ENCODE measurements around the gene ATP9A.
A peak's percentile ranks its signal among the peaks of the same experiment; 100 is the strongest.
"Not testable (repeated sequence)": the region's sequence is repeated elsewhere in the genome, so short reads cannot be mapped to it uniquely, and the experiment has no call there.

Gene ATP9A

GRCh38 chr20:51687108-51687507, 81.1 kb downstream of the ATP9A start:
- no peak for DNase-seq

GRCh38 chr20:51685494-51685893, 82.7 kb downstream of the ATP9A start:
- DNase-seq, result not testable (repeated sequence)

GRCh38 chr20:51680067-51680749, 88.0 kb downstream of the ATP9A start:
- no peak for DNase-seq

- no peak for DNase-seq
Measured at GRCh38 chr20:51679254-51679921, 88.8 kb downstream of the ATP9A start.

GRCh38 chr20:51678026-51678697, 90.0 kb downstream of the ATP9A start:
- DNase-seq, result no peak

- DNase-seq, result no peak
Measured at GRCh38 chr20:51668947-51669346, 99.2 kb downstream of the ATP9A start.

GRCh38 chr20:51668515-51668914, 99.7 kb downstream of the ATP9A start:
- no peak for DNase-seq

- no peak for DNase-seq
Measured at GRCh38 chr20:51667491-51667890, 100.7 kb downstream of the ATP9A start.

GRCh38 chr20:51667002-51667408, 101.2 kb downstream of the ATP9A start:
- no peak for DNase-seq

- no peak for DNase-seq
Measured at GRCh38 chr20:51666126-51666525, 102.1 kb downstream of the ATP9A start.

- no peak for DNase-seq
Measured at GRCh38 chr20:51665543-51666118, 102.6 kb downstream of the ATP9A start.

- DNase-seq, result no peak
Measured at GRCh38 chr20:51661609-51662178, 106.5 kb downstream of the ATP9A start.

- DNase-seq, result no peak
Measured at GRCh38 chr20:51660672-51661608, 107.2 kb downstream of the ATP9A start.

GRCh38 chr20:51659491-51660050, 108.6 kb downstream of the ATP9A start:
- DNase-seq, result no peak

- no peak for DNase-seq
Measured at GRCh38 chr20:51656726-51657260, 111.4 kb downstream of the ATP9A start.

GRCh38 chr20:51656089-51656488, 112.1 kb downstream of the ATP9A start:
- DNase-seq, result not testable (repeated sequence)

- no peak for DNase-seq
Measured at GRCh38 chr20:51654495-51654894, 113.7 kb downstream of the ATP9A start.

GRCh38 chr20:51654060-51654459, 114.1 kb downstream of the ATP9A start:
- DNase-seq, result no peak

GRCh38 chr20:51653226-51653625, 115.0 kb downstream of the ATP9A start:
- no peak for DNase-seq

- DNase-seq, result no peak
Measured at GRCh38 chr20:51651921-51652549, 116.2 kb downstream of the ATP9A start.

GRCh38 chr20:51650685-51651134, 117.5 kb downstream of the ATP9A start:
- DNase-seq, result peak; percentile 63

All from GDM1 (cell line).